DMS153 treated with DMSO at 0.1 percent for 48 hours (cell line): Measurements from ENCODE around the gene RAB40B.

ENCODE experiments used
- DNase-seq: peaks from one replicate; lab custom pipeline; 2025; ENCODE audit not compliant: unreplicated experiment; lab: John Stamatoyannopoulos, UW

Gene RAB40B

DNA sequence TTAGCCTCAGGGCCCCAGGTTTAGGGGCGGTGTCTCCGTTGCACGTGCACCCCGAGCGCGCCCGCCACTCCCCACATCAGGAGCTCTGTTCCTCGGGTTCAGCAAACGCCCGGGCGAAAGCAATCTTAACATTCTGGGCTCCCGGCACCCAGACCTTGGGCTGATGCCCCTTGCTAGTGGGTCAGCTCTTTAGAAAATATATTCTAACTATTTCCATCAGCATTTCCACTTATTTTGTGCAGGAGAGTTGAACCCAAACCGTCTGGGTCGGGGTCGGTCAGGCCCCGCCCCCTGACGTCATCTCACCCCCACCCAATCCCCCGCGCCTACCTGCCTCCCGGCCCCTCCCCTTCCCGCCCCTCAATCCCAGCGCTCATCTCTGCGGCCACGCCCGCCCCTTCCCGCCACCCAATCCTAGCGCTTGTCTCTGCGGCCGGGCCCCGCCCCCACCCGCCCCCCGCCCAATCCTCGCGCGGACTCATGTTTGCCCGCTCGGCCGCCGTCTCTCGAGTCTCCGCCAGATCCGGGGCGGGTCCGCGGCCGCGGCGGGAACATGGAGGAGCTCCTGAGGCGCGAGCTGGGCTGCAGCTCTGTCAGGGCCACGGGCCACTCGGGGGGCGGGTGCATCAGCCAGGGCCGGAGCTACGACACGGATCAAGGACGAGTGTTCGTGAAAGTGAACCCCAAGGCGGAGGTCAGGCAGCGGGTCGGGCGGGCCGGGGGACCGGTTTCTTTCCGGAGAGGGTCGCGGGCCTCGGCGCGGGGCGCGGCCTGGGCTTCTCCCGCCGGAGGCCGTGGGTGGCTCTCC is 17.9 kb upstream of the RAB40B start, which contains the start of gene FN3KRP:
Gene FN3KRP (plus strand): TSS at position 504 of the 808 bp plus-strand sequence. CDS start 50 bp downstream, at position 554.
- DNase-seq: peak; percentile 66

DNA sequence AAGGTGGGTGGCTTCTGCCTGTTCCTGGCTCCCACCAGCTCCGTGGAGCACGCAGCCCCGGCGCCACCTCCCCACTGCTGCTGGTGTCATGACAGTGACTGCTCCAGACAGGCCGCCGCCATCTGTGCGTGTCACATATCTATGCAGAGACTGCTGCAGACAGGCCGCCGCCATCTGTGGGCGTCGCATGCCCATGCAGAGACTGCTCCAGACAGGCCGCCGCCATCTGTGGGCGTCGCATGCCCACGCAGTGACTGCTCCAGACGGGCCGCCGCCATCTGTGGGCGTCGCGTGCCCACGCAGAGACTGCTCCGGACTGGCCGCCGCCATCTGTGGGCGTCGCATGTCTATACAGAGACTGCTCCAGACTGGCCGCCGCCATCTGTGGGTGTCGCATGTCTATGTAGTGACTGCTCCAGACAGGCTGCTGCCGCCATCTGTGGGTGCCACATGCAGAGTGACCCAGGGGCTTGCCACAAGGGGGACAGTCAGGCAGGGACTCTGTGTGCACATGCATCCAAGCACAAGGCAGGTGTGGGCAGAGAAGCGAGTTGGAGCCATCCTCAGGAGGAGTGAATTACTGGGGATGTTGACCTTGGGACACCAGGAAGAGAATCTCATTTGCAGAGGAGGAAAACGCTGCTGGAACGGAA is 14.7 kb upstream of the RAB40B start:
- DNase-seq: no peak

DNA sequence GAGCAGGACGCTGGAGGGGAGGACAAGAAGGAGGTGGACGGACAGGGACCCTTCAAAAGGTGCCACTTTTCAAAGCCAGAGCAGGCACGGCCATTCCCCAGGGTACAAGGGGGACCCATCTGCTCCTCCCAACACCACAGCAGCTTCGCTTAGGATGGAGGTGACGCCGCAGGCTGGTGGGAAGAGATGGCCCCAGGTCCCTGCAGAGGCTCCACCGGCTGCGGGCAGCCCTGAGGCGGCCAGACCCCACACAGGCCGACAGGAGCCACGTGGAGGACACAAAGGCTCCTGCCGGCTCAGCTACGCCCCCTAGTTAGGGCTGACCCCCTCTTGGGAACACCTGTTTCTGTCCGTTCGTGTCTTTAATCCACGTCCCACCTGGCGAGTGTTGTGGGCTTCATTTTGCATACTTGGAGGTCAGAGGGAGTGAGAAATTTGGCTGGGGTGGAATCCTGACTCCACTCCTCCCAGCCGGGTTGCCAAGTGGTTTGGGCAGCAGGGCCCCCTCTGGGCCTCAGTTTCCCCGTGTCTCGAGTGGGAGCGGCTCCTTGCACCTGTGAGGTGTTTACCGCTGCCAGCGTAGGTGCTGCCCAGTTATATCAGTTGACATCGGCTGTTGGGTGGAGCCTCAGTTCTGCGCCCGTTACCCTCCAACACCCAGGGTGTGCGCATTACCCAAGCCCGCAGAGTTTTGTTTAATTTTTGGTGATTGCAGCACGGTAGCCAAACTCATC is 12.2 kb upstream of the RAB40B start:
- DNase-seq: no peak

DNA sequence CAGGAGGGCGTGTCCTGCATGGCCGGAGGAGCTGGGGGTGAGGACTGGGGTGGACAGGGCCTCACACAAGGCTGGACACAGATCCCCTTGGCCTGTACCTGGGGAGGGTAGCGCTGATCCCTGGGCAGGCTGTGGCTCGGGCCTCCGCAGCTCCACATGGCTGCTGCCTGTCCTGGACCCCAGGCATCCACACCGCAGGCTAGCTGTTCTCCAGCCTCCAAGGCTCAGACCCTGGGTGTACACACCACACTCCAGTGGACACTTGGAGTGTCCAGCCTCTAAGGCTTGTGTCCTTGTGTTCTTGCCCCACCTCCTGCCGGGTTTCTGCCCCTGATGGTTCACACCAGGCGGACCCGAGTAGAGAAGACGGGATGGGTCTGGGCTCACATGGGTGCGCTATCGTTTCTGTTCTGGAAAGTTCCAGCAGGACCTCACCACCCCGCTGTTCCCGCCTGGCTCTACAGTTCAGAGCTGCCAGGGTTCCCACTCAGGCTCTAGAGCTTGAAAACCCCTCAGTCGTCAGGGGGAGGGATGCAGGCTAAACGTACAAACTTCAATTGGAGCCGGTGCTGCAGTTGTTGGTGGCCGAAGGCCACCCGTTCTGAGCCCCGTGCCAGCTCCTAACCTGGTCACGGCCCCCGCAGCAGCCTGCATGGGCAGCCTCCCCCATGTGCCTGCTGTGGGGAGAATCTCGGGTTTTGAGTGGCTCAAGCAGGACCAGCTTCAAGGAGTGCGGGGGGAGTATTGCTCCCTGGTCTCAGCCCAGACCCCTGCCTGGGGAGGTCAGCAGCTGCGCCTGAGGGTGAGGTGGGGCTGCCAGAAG is 11.4 kb upstream of the RAB40B start:
- no peak for DNase-seq

DNA sequence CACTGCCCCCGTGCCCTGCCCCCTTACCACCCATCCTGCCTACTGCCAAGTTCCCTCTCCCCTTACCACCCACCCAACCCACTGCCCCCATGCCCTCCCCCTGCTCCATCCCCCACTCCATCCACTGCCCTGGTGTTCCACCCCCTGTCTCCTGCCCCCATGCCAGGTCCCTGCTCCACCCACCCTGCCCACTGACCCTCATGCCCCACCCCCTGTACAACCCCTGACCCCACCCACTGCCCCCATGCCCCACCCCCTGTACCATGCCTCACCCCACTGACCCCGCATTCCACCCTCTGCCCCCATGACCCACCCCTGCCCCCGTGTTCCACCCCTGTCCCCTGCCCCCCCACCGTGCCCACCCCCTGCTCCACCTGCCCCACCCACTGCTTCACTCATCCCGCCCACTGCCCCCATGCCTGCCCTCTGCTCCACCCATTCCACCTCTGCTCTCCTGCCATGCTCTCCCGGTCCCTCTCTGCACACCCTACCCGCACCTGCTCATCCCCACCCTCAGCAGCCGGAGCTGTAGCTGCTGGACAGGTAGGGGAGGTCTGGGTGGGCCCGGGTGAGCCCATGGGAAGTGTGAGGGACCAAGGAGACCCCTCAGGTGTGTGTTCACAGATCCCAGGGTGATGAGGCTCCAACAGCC is 10.7 kb upstream of the RAB40B start:
- DNase-seq: no peak

DNA sequence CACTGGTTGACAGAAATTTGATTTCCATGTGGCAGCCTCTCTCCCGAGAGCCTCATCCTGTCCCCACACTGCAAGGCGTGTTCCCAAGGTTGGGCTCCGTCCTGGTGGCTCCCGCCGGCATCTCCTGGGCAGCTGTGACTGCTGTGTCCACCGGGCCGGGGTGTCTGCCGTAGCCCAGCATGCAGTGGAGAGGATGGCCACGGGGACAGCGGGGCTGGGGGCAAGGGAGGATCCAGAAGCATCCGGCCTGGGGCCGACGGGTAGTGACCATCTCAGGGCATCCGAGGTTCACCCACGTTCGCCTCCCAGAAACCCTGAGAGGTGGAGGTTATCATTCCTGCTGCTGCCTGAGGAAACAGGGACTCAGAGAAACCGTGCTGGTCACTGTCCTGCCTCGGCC is 7.3 kb upstream of the RAB40B start:
- DNase-seq: no peak

DNA sequence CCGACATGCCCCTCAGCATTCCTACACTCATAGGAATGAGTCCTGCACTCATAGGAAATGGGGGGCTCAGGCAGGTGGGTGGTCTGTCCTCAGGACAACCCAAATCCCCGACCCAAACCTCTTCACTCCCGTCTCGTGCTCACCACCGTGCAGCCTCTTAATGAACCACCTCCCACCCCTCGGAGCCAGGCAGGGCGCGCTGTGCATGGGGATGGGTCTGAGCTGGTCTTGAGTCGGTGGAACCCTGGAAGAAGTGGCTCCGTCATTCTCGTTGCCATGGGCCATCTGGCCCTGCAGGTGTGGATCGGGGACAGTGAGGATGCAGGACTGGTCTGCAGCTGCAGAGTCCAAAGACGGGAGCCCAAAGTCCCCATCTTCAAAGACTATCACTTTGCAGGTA is 6.4 kb upstream of the RAB40B start:
- no peak for DNase-seq

DNA sequence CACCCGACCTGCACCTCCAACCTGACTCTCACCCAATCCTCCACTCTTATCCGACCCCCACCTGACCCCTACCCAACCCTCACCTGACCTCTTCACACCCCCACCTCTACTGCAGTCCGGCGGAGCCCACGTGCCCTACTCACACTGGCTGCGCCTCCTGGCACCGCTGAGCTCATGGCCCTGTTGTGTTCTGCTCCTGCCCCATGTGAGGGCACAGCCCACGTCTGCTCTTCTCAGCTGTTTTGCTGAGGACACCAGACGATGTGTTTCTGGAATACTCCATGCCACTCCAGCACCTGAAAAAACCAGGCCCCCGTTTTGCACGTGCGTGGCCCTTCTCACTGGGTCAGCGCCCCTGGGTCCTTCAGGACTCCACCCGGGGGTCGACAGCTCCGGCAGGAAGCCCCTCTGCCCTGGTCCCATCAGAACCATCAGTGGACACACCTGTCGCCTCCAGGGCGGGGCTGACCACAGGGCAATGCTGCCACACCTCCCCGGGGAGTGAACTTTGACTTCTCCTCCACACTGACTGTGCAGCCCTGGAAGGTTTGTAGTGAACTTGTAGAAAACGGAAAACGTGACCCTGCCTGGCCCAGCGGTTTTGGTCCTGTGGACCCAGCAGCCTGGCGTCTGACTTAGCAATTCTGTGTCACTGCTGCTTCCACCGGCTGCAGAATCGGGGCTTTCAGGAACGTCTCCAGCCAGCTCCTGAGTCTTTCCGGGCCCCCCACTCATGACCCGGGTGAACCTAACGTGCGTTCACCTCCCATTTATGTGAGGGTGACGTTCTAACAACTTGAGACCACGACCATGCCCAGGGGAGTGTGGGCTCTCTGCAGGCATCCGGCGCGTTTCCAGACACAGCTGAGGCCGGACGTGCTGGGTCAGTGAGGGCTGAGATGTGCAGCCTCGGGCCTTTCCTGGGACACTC is 5.7 kb upstream of the RAB40B start:
- no peak for DNase-seq

DNA sequence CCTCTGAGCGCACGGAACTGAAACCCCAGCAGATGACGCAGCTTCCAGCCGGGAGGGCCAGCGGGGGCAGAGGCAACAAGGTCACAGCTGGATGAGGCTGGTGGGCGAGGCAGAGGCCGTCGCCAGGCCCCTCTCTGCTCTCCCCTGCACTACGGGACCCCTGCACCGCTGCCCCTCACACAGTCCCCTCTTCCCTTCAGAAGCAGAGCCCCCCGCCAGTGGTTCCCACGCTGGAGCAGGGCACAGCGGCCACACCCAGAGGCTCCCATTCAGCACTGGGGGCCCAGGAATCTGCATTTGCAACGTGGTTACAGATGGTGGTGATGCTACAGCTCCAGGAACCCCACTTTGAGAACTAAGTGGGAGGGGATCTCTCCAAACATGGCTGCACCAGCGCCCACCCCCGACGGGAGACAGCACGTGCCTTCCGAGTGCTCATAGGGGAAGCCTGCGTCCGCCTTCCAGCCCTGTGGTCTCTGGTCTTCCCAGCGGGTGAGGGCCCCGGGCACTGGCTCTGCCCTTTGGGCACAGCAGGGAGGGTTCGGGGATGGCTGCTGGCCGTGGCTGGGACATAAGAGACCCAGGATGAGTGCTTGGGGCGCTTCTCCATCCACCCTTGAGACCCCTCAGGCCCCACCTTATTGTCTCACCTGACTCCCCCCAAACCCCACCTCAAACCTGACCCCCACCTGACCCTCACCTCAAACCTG is 4.7 kb upstream of the RAB40B start:
- no peak for DNase-seq

DNA sequence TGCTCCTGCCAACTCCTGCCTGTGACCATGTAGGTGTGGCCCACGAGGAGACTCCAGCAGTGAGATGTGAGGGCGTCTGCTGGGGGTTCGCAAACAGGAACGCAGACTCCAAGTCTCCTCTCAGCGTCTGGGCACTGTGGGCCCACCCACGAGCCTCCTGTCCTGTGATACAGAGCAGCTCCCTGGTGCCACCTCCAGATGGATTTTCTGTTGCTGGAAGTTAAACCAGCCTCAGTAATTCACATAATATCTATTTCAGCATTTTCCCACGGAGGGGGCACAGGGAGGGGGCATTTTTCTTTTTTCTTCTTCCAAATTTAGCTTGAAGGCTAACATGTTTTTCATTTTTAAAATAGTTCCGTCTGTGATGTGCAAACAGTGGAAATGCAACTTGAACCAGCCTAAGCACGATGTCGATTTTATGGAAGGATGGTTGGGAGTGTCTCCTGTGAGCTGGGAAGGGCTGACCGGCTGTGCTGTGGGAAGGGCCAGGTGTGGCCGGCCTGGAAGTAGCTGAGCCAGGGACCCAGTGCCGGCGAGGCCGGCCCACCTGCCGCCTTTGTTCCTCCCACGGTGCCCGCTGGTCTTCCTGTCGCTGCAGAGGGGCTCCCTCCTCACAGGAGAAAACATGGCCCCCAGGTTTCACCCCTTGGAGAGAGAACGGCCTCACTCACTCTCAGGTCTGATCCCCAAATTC is 3.9 kb upstream of the RAB40B start:
- DNase-seq: no peak

DNA sequence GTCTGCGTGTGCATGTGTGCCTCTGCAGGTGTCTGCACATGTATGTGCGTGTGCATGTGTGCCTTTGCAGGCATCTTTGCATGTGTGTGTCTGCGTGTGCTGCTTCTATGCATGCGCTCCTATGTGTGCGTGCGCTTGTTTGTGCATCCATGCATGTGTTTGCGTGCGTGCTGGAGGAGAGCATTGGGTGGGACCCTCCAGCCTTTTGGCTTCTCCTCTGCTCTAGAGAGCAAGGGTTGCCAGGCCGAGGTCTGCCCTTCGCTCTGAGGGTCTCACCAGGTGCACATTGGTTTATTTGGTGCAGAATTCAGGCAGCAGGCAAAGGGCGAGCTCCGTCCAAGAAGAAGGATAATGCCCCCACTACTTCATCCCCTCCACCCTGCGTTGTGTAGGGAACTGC is 1.1 kb upstream of the RAB40B start:
- DNase-seq: no peak

DNA sequence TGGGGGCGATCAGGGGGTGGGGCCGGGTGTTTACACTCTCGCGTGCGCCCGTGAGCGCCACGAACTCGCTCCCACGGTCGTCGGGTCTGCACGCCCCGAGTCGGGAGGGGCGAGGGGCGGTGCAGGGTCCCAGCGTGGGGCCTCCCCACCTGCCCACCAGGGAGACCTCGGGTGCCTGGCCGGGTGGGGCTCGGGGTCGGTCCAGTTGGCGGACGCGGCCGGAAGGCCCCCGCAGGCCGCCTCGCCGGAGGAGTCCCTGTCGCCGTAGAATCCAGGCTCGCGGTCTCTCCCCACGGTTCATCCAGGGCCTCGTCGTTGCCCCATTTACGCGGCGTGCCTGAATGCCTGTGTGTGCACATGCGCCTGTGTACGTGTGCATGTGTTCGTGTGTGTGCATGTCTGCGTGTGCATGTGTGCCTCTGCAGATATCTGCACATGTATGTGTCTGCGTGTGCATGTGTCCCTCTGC is 510 bp upstream of the RAB40B start:
- no peak for DNase-seq

DNA sequence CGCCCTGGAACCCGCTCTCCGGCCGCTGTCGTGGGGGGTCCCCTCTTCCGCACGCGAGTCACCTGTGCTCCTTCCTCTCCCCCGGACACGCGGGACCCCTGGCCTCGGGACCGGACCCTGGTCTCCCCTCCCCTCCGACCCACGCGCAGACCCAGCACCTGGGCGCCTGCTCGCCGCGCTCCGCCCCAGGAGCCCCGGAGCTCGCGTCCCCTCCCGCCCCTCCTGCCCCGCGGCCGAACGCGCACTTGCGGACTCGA is 762 bp downstream of the RAB40B start:
- no peak for DNase-seq

DNA sequence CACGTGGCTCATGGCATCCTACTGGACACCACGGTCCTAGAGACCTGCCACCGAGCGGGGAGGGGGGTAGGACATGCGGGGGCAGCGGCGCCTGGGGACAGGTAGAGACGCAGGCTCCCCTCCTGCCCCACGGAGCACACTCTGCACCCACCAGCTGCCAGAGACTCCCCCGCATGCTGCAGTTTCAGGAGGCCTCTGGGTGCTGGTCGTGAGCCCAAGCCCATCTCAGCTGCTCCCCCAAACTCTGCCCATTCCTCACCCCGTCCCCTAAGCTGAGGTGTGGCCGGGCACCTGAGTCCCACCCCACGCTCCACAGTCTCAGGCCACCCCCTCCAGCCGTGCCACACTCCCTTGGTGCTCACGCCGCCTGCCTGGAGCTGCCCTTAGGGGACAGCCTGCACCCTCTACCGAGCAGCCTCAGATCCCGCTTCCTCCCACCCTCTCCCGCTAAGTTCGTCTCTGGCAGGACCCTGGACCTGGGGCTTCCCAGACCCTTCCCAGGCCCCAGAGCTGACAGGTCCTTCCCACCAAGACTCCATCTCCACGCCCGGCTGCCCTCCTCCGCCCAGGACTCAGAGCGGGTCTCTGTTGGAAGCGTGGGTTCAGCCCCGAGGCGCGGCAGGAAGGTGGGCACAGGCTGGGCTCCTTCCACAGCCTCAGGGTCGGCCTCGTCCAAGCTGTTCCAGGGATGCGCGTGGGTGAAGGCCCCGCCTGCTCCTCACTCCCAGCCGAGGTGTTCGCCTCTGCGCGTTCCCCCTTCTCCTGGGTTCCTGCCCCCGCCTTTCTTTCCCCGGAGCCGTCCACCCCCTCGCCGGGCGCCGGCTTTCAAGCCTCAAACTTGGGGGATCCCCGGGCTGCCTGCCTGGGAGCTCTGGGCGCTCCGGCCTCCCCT is 1.3 kb downstream of the RAB40B start:
- DNase-seq: no peak

DNA sequence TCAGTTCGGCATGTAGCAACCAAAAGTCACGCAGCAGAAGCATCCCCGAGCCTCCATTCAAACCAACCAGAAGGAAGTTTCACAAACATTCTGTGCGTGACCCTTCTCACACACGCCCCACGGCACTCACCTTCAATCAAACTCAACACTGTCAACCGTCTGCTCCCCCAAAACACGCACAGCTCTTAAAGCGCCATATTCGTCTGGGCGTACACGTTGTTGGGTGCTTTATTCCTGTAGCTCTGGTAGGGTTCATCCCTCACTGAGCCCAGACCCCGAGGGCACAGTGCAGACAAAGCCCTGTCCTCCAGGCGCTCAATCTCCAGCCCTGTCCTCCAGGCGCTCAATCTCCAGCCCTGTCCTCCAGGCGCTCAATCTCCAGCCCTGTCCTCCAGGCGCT is 2.2 kb downstream of the RAB40B start:
- no peak for DNase-seq

DNA sequence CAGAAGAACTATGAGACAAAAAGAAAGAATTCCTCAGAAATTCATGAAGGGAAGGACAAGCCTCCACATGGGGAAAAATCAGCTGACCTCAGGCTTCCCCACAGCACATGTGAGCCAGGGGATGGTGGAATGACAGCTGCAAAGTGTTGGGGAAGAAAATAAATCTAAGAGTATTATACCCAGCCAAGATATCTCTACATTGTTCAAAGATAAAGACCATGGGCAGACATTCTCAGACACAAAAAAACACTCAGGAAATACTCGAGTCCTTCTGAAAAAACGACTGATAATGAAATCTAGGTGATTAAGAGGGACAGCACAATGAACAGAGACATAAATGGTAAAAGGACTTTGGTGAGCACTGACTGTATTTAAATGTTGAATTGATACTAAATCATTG is 3.9 kb downstream of the RAB40B start:
- no peak for DNase-seq

DNA sequence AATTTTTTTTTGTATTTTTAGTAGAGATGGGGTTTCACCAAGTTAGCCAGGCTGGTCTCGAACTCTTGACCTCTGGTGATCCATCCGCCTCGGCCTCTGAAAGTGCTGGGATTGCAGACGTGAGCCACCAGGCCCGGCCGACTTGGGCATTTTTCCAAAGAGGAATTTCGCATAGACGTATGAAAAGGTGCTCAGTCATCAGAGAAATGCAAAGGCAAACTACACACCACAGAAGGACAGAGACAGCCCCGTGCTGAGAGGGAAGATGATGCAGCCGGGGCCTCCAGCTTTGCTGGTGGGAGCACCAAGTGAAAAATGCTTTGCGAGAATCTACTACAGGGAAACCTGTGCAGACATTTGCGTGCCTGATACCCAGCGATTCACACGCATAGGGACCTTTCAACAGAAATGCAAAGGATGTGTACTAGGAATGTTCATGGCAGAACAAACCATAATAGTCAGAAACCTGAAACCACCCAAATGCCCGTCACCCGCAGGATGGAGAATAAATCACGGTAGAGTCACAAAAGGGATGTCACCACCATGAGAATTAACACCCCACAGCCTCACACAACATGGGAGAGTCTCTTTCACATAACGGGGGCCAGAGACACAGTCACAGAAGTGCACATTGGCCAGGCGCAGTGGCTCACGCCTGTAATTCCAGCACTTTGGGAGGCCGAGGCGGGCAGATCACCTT is 5.2 kb downstream of the RAB40B start:
- DNase-seq: no peak
